Measurements from ENCODE around the gene PIM2.

GRCh38 chrX:48896611-48897011 is 22.2 kb downstream of the PIM2 start:
- TF ChIP-seq CTCF (IDR thresholded peaks at IDR 0.05; ENCODE audit: low read depth, low read length) (no peak), POLR2A (IDR thresholded peaks at IDR 0.05; ENCODE audit: extremely low read depth, insufficient read length) (no peak), MYC (IDR thresholded peaks at IDR 0.05; ENCODE audit: low read depth, low read length) (no peak)
